IMR-90 (cell line): ENCODE results near the gene ZNF341. TPM values are rescaled to one million over a fixed set of nuclear protein-coding genes. Genes with fewer than 3 reads are reported as not detected.

Experiments used
- ATAC-seq: fragments of 200-7000 bp; cut with Tn5 transposase; 2 replicates; pipeline ENCODE4 v1.9.1; 2020; ENCODE audit warnings: low read depth, mild to moderate bottlenecking, moderate library complexity
- BruUV-seq: library from RNA; stranded (reverse); fragments of 400-500 nt; replicated peaks from 2 replicates; lab custom pipeline; 2021; lab: Mats Ljungman, UMichigan
- CTCF ChIA-PET: fragments of 300-600 bp; formaldehyde crosslinking; extraction: SDS; loops from one replicate; lab custom pipeline; 2021; ENCODE audit warnings: antibody characterized with exemption; lab: Yijun Ruan, JAX
- POLR2A ChIA-PET: fragments of 300-600 bp; sonication (Branson Sonifier 250); formaldehyde crosslinking; loops from one replicate; lab custom pipeline; 2022; ENCODE audit warnings: antibody characterized with exemption; ENCODE audit not compliant: unreplicated experiment; lab: Charles Lee
- DNase-seq: peaks from one replicate; pipeline ENCODE4 v3.0.0; 2013
- H2AFZ ChIP-seq: replicated peaks from 2 replicates; pipeline ENCODE3; 2013; ENCODE audit warnings: low read length, mild to moderate bottlenecking; ENCODE audit not compliant: poor library complexity
- H2AK5ac ChIP-seq: 2 replicates; pipeline ENCODE4 v1.6.1; 2013; ENCODE audit warnings: low read depth, low read length, inconsistent platforms
- H2AK9ac ChIP-seq: replicated peaks from 2 replicates; pipeline ENCODE3; 2013; ENCODE audit warnings: mild to moderate bottlenecking, low read depth, low read length, moderate library complexity; ENCODE audit not compliant: poor library complexity
- H2BK120ac ChIP-seq: 2 replicates; pipeline ENCODE4 v1.6.1; 2013; ENCODE audit warnings: low read depth, low read length, inconsistent platforms
- H2BK15ac ChIP-seq: 3 replicates; pipeline ENCODE4 v1.6.1; 2013; ENCODE audit warnings: low read depth, low read length, inconsistent platforms
- H2BK20ac ChIP-seq: 2 replicates; pipeline ENCODE4 v1.6.1; 2013; ENCODE audit warnings: low read depth, mild to moderate bottlenecking, inconsistent platforms, low read length, moderate library complexity
- H2BK5ac ChIP-seq: 2 replicates; pipeline ENCODE4 v1.6.1; 2013; ENCODE audit warnings: mild to moderate bottlenecking, low read depth, low read length, inconsistent platforms; ENCODE audit not compliant: poor library complexity, severe bottlenecking
- H3K14ac ChIP-seq: replicated peaks from 2 replicates; pipeline ENCODE4 v1.6.1; 2013; ENCODE audit warnings: low read depth, low read length, inconsistent platforms
- H3K18ac ChIP-seq: 2 replicates; pipeline ENCODE4 v1.6.1; 2013; ENCODE audit warnings: low read depth, low read length, control low read depth
- H3K23ac ChIP-seq: 2 replicates; pipeline ENCODE4 v1.6.1; 2013; ENCODE audit warnings: low read depth, low read length, inconsistent platforms
- H3K27ac ChIP-seq: 2 replicates; pipeline ENCODE4 v1.5.1; 2013; ENCODE audit warnings: mild to moderate bottlenecking, control low read depth, low read length; ENCODE audit not compliant: insufficient read depth
- H3K27me3 ChIP-seq: 2 replicates; pipeline ENCODE4 v1.6.1; 2013; ENCODE audit warnings: low read length; ENCODE audit not compliant: control insufficient read depth, insufficient read depth
- H3K36me3 ChIP-seq: 2 replicates; pipeline ENCODE4 v1.6.1; 2013; ENCODE audit warnings: low read length, mixed read lengths; ENCODE audit not compliant: control insufficient read depth, insufficient read depth
- H3K4ac ChIP-seq: 2 replicates; pipeline ENCODE4 v1.6.1; 2013; ENCODE audit warnings: low read depth, low read length, inconsistent platforms
- H3K4me1 ChIP-seq: 2 replicates; pipeline ENCODE4 v1.6.1; 2013; ENCODE audit warnings: low read length, mixed read lengths; ENCODE audit not compliant: control insufficient read depth, insufficient read depth
- H3K4me2 ChIP-seq: 2 replicates; pipeline ENCODE4 v1.6.1; 2013; ENCODE audit warnings: low read depth, mild to moderate bottlenecking, control low read depth, low read length, moderate library complexity
- H3K4me3 ChIP-seq: 2 replicates; pipeline ENCODE4 v1.5.1; 2013; ENCODE audit warnings: low read depth, mild to moderate bottlenecking, control low read depth, low read length, moderate library complexity; ENCODE audit not compliant: insufficient read depth
- H3K56ac ChIP-seq: 2 replicates; pipeline ENCODE4 v1.6.1; 2013; ENCODE audit warnings: low read length, inconsistent platforms; ENCODE audit not compliant: insufficient read depth; ENCODE audit errors: extremely low read depth
- H3K79me1 ChIP-seq, 2 experiments: 2 replicates each; pipeline ENCODE4 v1.6.1; 2013; ENCODE audit warnings: low read length in 2 of 2, inconsistent platforms in 1 of 2, low read depth in 1 of 2
- H3K9ac ChIP-seq: 2 replicates; pipeline ENCODE4 v1.6.1; 2013; ENCODE audit warnings: low read depth, low read length, control low read depth
- H3K9me1 ChIP-seq: 2 replicates; pipeline ENCODE4 v1.6.1; 2013; ENCODE audit warnings: low read length, inconsistent platforms; ENCODE audit not compliant: insufficient read depth
- H3K9me3 ChIP-seq: 2 replicates; pipeline ENCODE4 v1.6.1; 2013; ENCODE audit warnings: low read length; ENCODE audit not compliant: control insufficient read depth, insufficient read depth
- H4K20me1 ChIP-seq: 2 replicates; pipeline ENCODE4 v1.6.1; 2013; ENCODE audit warnings: low read length, inconsistent platforms; ENCODE audit not compliant: insufficient read depth
- H4K5ac ChIP-seq: 2 replicates; pipeline ENCODE4 v1.6.1; 2013; ENCODE audit warnings: mild to moderate bottlenecking, low read depth, low read length, control low read depth
- H4K8ac ChIP-seq, 2 experiments: 2 replicates each; pipeline ENCODE4 v1.6.1; 2013; ENCODE audit warnings: low read depth in 2 of 2, low read length in 2 of 2, control low read depth in 1 of 2, inconsistent platforms in 1 of 2
- H4K91ac ChIP-seq: 2 replicates; pipeline ENCODE4 v1.6.1; 2013; ENCODE audit warnings: low read depth, low read length, inconsistent platforms; ENCODE audit not compliant: insufficient read depth
- CEBPB ChIP-seq: IDR thresholded peaks from 2 replicates; pipeline ENCODE4 v1.6.1; 2012; ENCODE audit warnings: low read depth, low read length, improper control_type of control experiment
- CHD1 ChIP-seq: IDR thresholded peaks from 2 replicates; pipeline ENCODE4 v1.6.1; 2012; ENCODE audit warnings: low read depth, low read length, improper control_type of control experiment
- MAZ ChIP-seq: IDR thresholded peaks from 2 replicates; pipeline ENCODE4 v1.6.1; 2012; ENCODE audit warnings: low read depth, mild to moderate bottlenecking, low read length, improper control_type of control experiment, moderate library complexity, borderline replicate concordance
- POLR2A ChIP-seq: IDR thresholded peaks from 2 replicates; pipeline ENCODE4 v1.6.1; 2012; ENCODE audit warnings: mild to moderate bottlenecking, low read depth, low read length
- RFX5 ChIP-seq: IDR thresholded peaks from 2 replicates; pipeline ENCODE4 v1.8.0; 2012; ENCODE audit warnings: low read depth, mild to moderate bottlenecking, low read length, moderate library complexity
- WGBS, 2 experiments: methylation state at CpG; one replicate each; pipeline versions ENCODE4 v1.1.5 to v1.1.7; 2013; ENCODE audit warnings: missing lambda C conversion rate in 2 of 2; ENCODE audit not compliant: insufficient read length in 1 of 2; ENCODE audit errors: extremely low coverage in 2 of 2; 5-methylcytosine and 5-hydroxymethylcytosine counted together
- dilution Hi-C: fragments of 300-500 bp; cut with HindIII; formaldehyde crosslinking; loops from one replicate; pipeline ENCODE4 v1.14.3; 2018; ENCODE audit warnings: low sequenced_read_pairs; ENCODE audit not compliant: unreplicated experiment
- in situ Hi-C: fragments of 300-500 bp; cut with MboI; formaldehyde crosslinking; loops from 3 replicates; pipeline ENCODE4 v1.14.3; 2019; ENCODE audit warnings: low sequenced_read_pairs, inconsistent platforms, mixed read lengths
- intact Hi-C: fragments of 100-400 bp; cut with micrococcal nuclease; formaldehyde crosslinking; loops from 2 replicates; pipeline ENCODE4 v1.10.0; 2022
- polyA plus RNA-seq, 3 experiments: library from polyadenylated mRNA; depleted of rRNA; stranded (reverse); fragments of >200 nt; gene quantifications; 2 replicates each; pipeline ENCODE4 v1.2.3, GENCODE V29; 2012; ENCODE audit warnings: low replicate concordance in 1 of 3
- total RNA-seq: library from RNA; depleted of rRNA; stranded (reverse); fragments of >200 nt; gene quantifications from 2 replicates; pipeline ENCODE4 v1.2.3, GENCODE V29; 2012
- TF ChIP-seq, protein P1 (sequence below): fragments of 150-350 bp; IDR thresholded peaks from 2 replicates; pipeline ENCODE4 v1.6.1; 2016; ENCODE audit warnings: low read depth, mild to moderate bottlenecking, low read length, moderate library complexity, borderline replicate concordance
- TF ChIP-seq, protein P2 (sequence below): fragments of 150-350 bp; IDR thresholded peaks from 2 replicates; pipeline ENCODE4 v1.6.1; 2017; ENCODE audit warnings: mild to moderate bottlenecking, antibody characterized with exemption, low read length, low read depth

Gene ZNF341
- total and polyA plus RNA-seq, 2 of the 4 experiments (the other 2 are of a cell fraction): 1.1 to 3.4 TPM

- no peak overlapping the region for H2BK120ac ChIP-seq
- H4K5ac ChIP-seq: no peak overlapping the region
- ATAC-seq (peak; percentile 45), DNase-seq (peak; percentile 33)
- H3K4me2 ChIP-seq: 0 out of 2 replicates have a peak overlapping the region, but pooled peaks have one; percentile 1
- no peak overlapping the region for H2AK5ac ChIP-seq
- H3K9me1 ChIP-seq: peaks cover 60% of the 10 kb centered on the region
- ChIA-PET POLR2A (no interaction called here), CTCF (no interaction called here)
- H3K36me3 ChIP-seq: no peaks in the 10 kb centered on the region
- H3K79me1 ChIP-seq: peaks cover 71 to 94% of the 10 kb centered on the region in 2 experiments
- dilution Hi-C loops: no loop called here
- H2BK20ac ChIP-seq: no peak overlapping the region
- H2BK15ac ChIP-seq: no peak overlapping the region
- H3K27ac ChIP-seq: 0 out of 2 replicates have a peak overlapping the region, but pooled peaks have one; percentile 13
- no peak overlapping the region for H3K56ac ChIP-seq
- H3K14ac ChIP-seq: no peak overlapping the region
- H3K4me3 ChIP-seq: no peak overlapping the region
- intact Hi-C loops: no loop called here
- H3K9ac ChIP-seq: no peak overlapping the region
- no peak overlapping the region for H2AFZ ChIP-seq
- H3K23ac ChIP-seq: peak overlapping the region; percentile 21
- H3K9me3 ChIP-seq: no peaks in the 10 kb centered on the region
- in situ Hi-C loops: no loop called here
- H4K91ac ChIP-seq: no peak overlapping the region
- WGBS, 2 experiments: no CpG with 5 or more reads among the region's 3 CpGs
- H3K4ac ChIP-seq: no peak overlapping the region
- H2BK5ac ChIP-seq: no peak overlapping the region
- peaks cover 30% of the 10 kb centered on the region for H3K4me1 ChIP-seq
- no TSS peak for BruUV-seq
- no peaks in the 10 kb centered on the region for H3K27me3 ChIP-seq
- no peak overlapping the region for H2AK9ac ChIP-seq
- no peak overlapping the region for H4K8ac ChIP-seq
- no peak overlapping the region for H3K18ac ChIP-seq
- TF ChIP-seq, protein P1, sequence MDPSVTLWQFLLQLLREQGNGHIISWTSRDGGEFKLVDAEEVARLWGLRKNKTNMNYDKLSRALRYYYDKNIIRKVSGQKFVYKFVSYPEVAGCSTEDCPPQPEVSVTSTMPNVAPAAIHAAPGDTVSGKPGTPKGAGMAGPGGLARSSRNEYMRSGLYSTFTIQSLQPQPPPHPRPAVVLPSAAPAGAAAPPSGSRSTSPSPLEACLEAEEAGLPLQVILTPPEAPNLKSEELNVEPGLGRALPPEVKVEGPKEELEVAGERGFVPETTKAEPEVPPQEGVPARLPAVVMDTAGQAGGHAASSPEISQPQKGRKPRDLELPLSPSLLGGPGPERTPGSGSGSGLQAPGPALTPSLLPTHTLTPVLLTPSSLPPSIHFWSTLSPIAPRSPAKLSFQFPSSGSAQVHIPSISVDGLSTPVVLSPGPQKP: no peak
- TF ChIP-seq CEBPB: no peak
- no peak for TF ChIP-seq POLR2A
- no peak for TF ChIP-seq CHD1
- TF ChIP-seq RFX5: no peak
- TF ChIP-seq MAZ: no peak
- TF ChIP-seq, protein P2, sequence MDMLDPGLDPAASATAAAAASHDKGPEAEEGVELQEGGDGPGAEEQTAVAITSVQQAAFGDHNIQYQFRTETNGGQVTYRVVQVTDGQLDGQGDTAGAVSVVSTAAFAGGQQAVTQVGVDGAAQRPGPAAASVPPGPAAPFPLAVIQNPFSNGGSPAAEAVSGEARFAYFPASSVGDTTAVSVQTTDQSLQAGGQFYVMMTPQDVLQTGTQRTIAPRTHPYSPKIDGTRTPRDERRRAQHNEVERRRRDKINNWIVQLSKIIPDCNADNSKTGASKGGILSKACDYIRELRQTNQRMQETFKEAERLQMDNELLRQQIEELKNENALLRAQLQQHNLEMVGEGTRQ: no peak
- H4K20me1 ChIP-seq: peaks cover 98% of the 10 kb centered on the region
Observed at GRCh38 chr20:33828967-33829560, 97.3 kb downstream of the ZNF341 start.
